IPS DF 19.7 (cell line): ENCODE data around the gene TMEM89.

Experiments
- DNase-seq: peaks from one replicate; pipeline ENCODE4 v3.0.0-alpha.2; 2013; ENCODE audit warnings: low read depth, low spot score

Gene TMEM89

GRCh38 chr3:48591436-48591835 is 30.1 kb downstream of the TMEM89 start:
- no peak for DNase-seq

GRCh38 chr3:48588230-48588629 is 33.3 kb downstream of the TMEM89 start:
- DNase-seq, result no peak

- no peak for DNase-seq
Observed at GRCh38 chr3:48587686-48588085, 33.9 kb downstream of the TMEM89 start.

GRCh38 chr3:48585411-48585810 is 36.2 kb downstream of the TMEM89 start:
- no peak for DNase-seq

GRCh38 chr3:48584836-48585235 is 36.7 kb downstream of the TMEM89 start:
- DNase-seq, result no peak

- DNase-seq, result no peak
Observed at GRCh38 chr3:48581621-48582481, 39.7 kb downstream of the TMEM89 start.

GRCh38 chr3:48576647-48577046 is 44.9 kb downstream of the TMEM89 start:
- no peak for DNase-seq

- no peak for DNase-seq
Observed at GRCh38 chr3:48575366-48575765, 46.2 kb downstream of the TMEM89 start.

- DNase-seq, result no peak
Observed at GRCh38 chr3:48573973-48574585, 47.5 kb downstream of the TMEM89 start.

- DNase-seq, result no peak
Observed at GRCh38 chr3:48572517-48572916, 49.1 kb downstream of the TMEM89 start.

- no peak for DNase-seq
Observed at GRCh38 chr3:48571938-48572337, 49.6 kb downstream of the TMEM89 start.
